T follicular helper cell (primary cell): Measurements from ENCODE around the gene PLEKHM1.
A peak's percentile ranks its signal among the peaks of the same experiment; 100 is the strongest.
"Not testable (repeated sequence)": the region's sequence is repeated elsewhere in the genome, so short reads cannot be mapped to it uniquely, and the experiment has no call there.

Experiments
- DNase-seq: peaks from one replicate; pipeline ENCODE4 v3.0.0-alpha.2; 2020; ENCODE audit warnings: low read depth
- total RNA-seq, 2 experiments: gene quantifications; one replicate each; lab custom pipeline; 2026; lab: John Stamatoyannopoulos, UW

PLEKHM1 gene
- 25.8 to 56.9 reads per million in 2 experiments for total RNA-seq

- DNase-seq: peak; percentile 66
Measured at GRCh38 chr17:45490615-45491433, at the start of gene PLEKHM1. Gene PLEKHM1 (minus strand): TSS chr17:45490721. CDS start chr17:45482484, 8,237 bp downstream.

GRCh38 chr17:45538168-45538567 is 47.6 kb upstream of the PLEKHM1 start:
- DNase-seq: not testable (repeated sequence)

GRCh38 chr17:45506072-45506471 is 15.6 kb upstream of the PLEKHM1 start:
- DNase-seq: not testable (repeated sequence)

- DNase-seq: not testable (repeated sequence)
Measured at GRCh38 chr17:45505183-45505582, 14.7 kb upstream of the PLEKHM1 start.

GRCh38 chr17:45501092-45501707 is 10.7 kb upstream of the PLEKHM1 start:
- not testable (repeated sequence) for DNase-seq

- DNase-seq: not testable (repeated sequence)
Measured at GRCh38 chr17:45500478-45500877, 10.0 kb upstream of the PLEKHM1 start.

- not testable (repeated sequence) for DNase-seq
Measured at GRCh38 chr17:45499208-45499607, 8.7 kb upstream of the PLEKHM1 start.

- not testable (repeated sequence) for DNase-seq
Measured at GRCh38 chr17:45498377-45498776, 7.9 kb upstream of the PLEKHM1 start.

- not testable (repeated sequence) for DNase-seq
Measured at GRCh38 chr17:45497449-45497848, 6.9 kb upstream of the PLEKHM1 start.

- DNase-seq: not testable (repeated sequence)
Measured at GRCh38 chr17:45496507-45496906, 6.0 kb upstream of the PLEKHM1 start.

- not testable (repeated sequence) for DNase-seq
Measured at GRCh38 chr17:45494556-45494955, 4.0 kb upstream of the PLEKHM1 start.

- DNase-seq: not testable (repeated sequence)
Measured at GRCh38 chr17:45492156-45492555, 1.6 kb upstream of the PLEKHM1 start.

GRCh38 chr17:45490198-45490597 is 323 bp downstream of the PLEKHM1 start:
- not testable (repeated sequence) for DNase-seq

- not testable (repeated sequence) for DNase-seq
Measured at GRCh38 chr17:45487704-45488103, 2.8 kb downstream of the PLEKHM1 start.

GRCh38 chr17:45483591-45484216 is 6.8 kb downstream of the PLEKHM1 start:
- DNase-seq: not testable (repeated sequence)

GRCh38 chr17:45483177-45483576 is 7.3 kb downstream of the PLEKHM1 start:
- not testable (repeated sequence) for DNase-seq

GRCh38 chr17:45482317-45482716 is 8.2 kb downstream of the PLEKHM1 start:
- not testable (repeated sequence) for DNase-seq

- DNase-seq: not testable (repeated sequence)
Measured at GRCh38 chr17:45475436-45475835, 15.1 kb downstream of the PLEKHM1 start.

GRCh38 chr17:45472249-45472648 is 18.3 kb downstream of the PLEKHM1 start:
- DNase-seq: not testable (repeated sequence)

GRCh38 chr17:45469204-45469563 is 21.3 kb downstream of the PLEKHM1 start:
- DNase-seq: not testable (repeated sequence)

GRCh38 chr17:45468293-45469203 is 22.0 kb downstream of the PLEKHM1 start:
- DNase-seq: not testable (repeated sequence)
